Panc1 (cell line): ENCODE data around the gene BRME1. TPM values are rescaled to one million over a fixed set of nuclear protein-coding genes. Genes with fewer than 3 reads are reported as not detected.
A peak's percentile ranks its signal among the peaks of the same experiment; 100 is the strongest.

Experiments used
- ATAC-seq: fragments of 200-7000 bp; cut with Tn5 transposase; 2 replicates; pipeline ENCODE4 v1.9.1; 2020; ENCODE audit warnings: mild to moderate bottlenecking, moderate library complexity
- BruUV-seq: library from RNA; stranded (reverse); fragments of 400-500 nt; replicated peaks from 2 replicates; lab custom pipeline; 2021; lab: Mats Ljungman, UMichigan
- CTCF ChIA-PET: fragments of 300-600 bp; sonication (Branson Sonifier 250); formaldehyde crosslinking; loops from one replicate; lab custom pipeline; 2022; ENCODE audit warnings: antibody characterized with exemption; lab: Charles Lee
- POLR2A ChIA-PET: fragments of 300-600 bp; sonication (Branson Sonifier 250); formaldehyde crosslinking; loops from one replicate; lab custom pipeline; 2022; ENCODE audit warnings: antibody characterized with exemption; lab: Charles Lee
- DNase-seq: peaks from one replicate; pipeline ENCODE4 v3.0.0-alpha.2; 2010; ENCODE audit warnings: low read depth, low spot score
- H3K27ac ChIP-seq: 2 replicates; pipeline ENCODE4 v1.5.1; 2011; ENCODE audit warnings: mild to moderate bottlenecking, low read length, inconsistent platforms
- H3K27me3 ChIP-seq: fragments of 200-500 bp; sonication (Bioruptor generic); 2 replicates; pipeline ENCODE4 v1.6.0; 2014; ENCODE audit warnings: low read length, inconsistent platforms; ENCODE audit not compliant: control insufficient read depth, insufficient read depth
- H3K36me3 ChIP-seq: fragments of 200-500 bp; sonication (Bioruptor generic); 2 replicates; pipeline ENCODE4 v1.5.1; 2014; ENCODE audit warnings: inconsistent platforms, mild to moderate bottlenecking, low read length, moderate library complexity; ENCODE audit not compliant: control insufficient read depth, insufficient read depth
- H3K4me1 ChIP-seq: 2 replicates; pipeline ENCODE4 v1.5.1; 2011; ENCODE audit warnings: inconsistent platforms, mild to moderate bottlenecking, low read length, moderate library complexity; ENCODE audit not compliant: control insufficient read depth, insufficient read depth
- H3K4me3 ChIP-seq, 2 experiments: 2 replicates each; pipeline ENCODE4 v1.5.1; 2011 to 2012; ENCODE audit warnings: low read depth in 2 of 2, low read length in 2 of 2, mild to moderate bottlenecking in 2 of 2, inconsistent platforms in 1 of 2, moderate library complexity in 1 of 2
- H3K9me3 ChIP-seq: fragments of 200-500 bp; sonication (Bioruptor generic); 2 replicates; pipeline ENCODE4 v1.5.1; 2014; ENCODE audit warnings: low read depth, mild to moderate bottlenecking, inconsistent platforms, low read length, moderate library complexity; ENCODE audit not compliant: control insufficient read depth, insufficient read depth
- CTCF ChIP-seq: fragments of 450-650 bp; IDR thresholded peaks from 2 replicates; pipeline ENCODE4 v1.5.1; 2017; ENCODE audit warnings: mild to moderate bottlenecking
- POLR2AphosphoS5 ChIP-seq: IDR thresholded peaks from 2 replicates; pipeline ENCODE4 v1.6.1; 2012; ENCODE audit warnings: mild to moderate bottlenecking, low read depth, low read length, moderate library complexity
- REST ChIP-seq, 2 experiments: IDR thresholded peaks; 2 replicates each; pipeline ENCODE4 v1.6.1; 2011 to 2012; ENCODE audit warnings: low read depth in 2 of 2, control low read depth in 1 of 2, low read length in 1 of 2, mild to moderate bottlenecking in 1 of 2, moderate library complexity in 1 of 2; ENCODE audit not compliant: insufficient read depth in 1 of 2
- SIN3A ChIP-seq: IDR thresholded peaks from 2 replicates; pipeline ENCODE4 v1.6.1; 2012; ENCODE audit warnings: low read depth, mild to moderate bottlenecking, low read length, moderate library complexity, borderline replicate concordance; ENCODE audit not compliant: insufficient read depth
- TCF7L2 ChIP-seq: IDR thresholded peaks from 2 replicates; pipeline ENCODE4 v1.6.1; 2011; ENCODE audit warnings: mild to moderate bottlenecking, low read depth, low read length, inconsistent platforms
- in situ Hi-C: cut with HindIII; loops from 2 replicates; pipeline ENCODE4 v1.10.0; 2016; ENCODE audit warnings: low sequenced_read_pairs, low pct_unique_long_range_greater_than_20kb
- intact Hi-C: fragments of 100-400 bp; cut with micrococcal nuclease; formaldehyde crosslinking; loops from one replicate; pipeline ENCODE4 v1.10.0; 2022; ENCODE audit not compliant: unreplicated experiment
- total RNA-seq: library from RNA; stranded (reverse); gene quantifications from one replicate; pipeline ENCODE4 v1.2.1, GENCODE V29; 2021; ENCODE audit not compliant: unreplicated experiment

The BRME1 gene
- total RNA-seq, 1 experiment from 2014 or later = 6.5 TPM

GRCh38 chr19:13906910-13907309 is 993 bp upstream of the BRME1 start:
- Histone ChIP-seq H3K9me3 (no peaks in the 10 kb centered on the region), H3K4me1 (no peaks in the 10 kb centered on the region), H3K36me3 (no peaks in the 10 kb centered on the region; the same call in 1 of the 2 replicates), H3K27ac (peak overlapping the region; percentile 8; the same call in 1 of the 2 replicates), H3K27me3 (no peaks in the 10 kb centered on the region), H3K4me3 (peak overlapping the region; percentile 67 to 68)
- in situ Hi-C loops (no loop called here), intact Hi-C loops (no loop called here)
- DNase-seq = no peak
- BruUV-seq = no TSS peak
- ChIA-PET CTCF (no interaction called here), POLR2A (no interaction called here)
- ATAC-seq = no peak
- no peak for TF ChIP-seq TCF7L2
- no peak for TF ChIP-seq CTCF
- TF ChIP-seq REST (IDR thresholded peaks at IDR 0.05; ENCODE audit: insufficient read depth in 1 of 2, low read depth in 2 of 2, low read length in 1 of 2) = no peak
- TF ChIP-seq POLR2AphosphoS5 = no peak
- TF ChIP-seq SIN3A = no peak

- peak overlapping the region; percentile 67 to 68 for H3K4me3 ChIP-seq
- ChIA-PET POLR2A (no interaction called here), CTCF (no interaction called here)
- H3K4me1 ChIP-seq = no peaks in the 10 kb centered on the region
- ATAC-seq (peak; percentile 49), DNase-seq (no peak)
- BruUV-seq = no TSS peak
- intact Hi-C loops = no loop called here
- peak overlapping the region; percentile 8 for H3K27ac ChIP-seq
- in situ Hi-C loops = no loop called here
- TF ChIP-seq CTCF = no peak
- TF ChIP-seq TCF7L2 = no peak
- no peak for TF ChIP-seq SIN3A
- TF ChIP-seq POLR2AphosphoS5 = no peak
- no peak for TF ChIP-seq REST (IDR thresholded peaks at IDR 0.05; ENCODE audit: insufficient read depth in 1 of 2, low read depth in 2 of 2, low read length in 1 of 2)
- H3K27me3 ChIP-seq = no peaks in the 10 kb centered on the region
- H3K36me3 ChIP-seq = no peaks in the 10 kb centered on the region; the same call in 1 of the 2 replicates
- no peaks in the 10 kb centered on the region for H3K9me3 ChIP-seq
Measured at GRCh38 chr19:13906521-13906904, 596 bp upstream of the BRME1 start.
